SK-N-MC (cell line): ENCODE data around the gene ARHGAP28.
A peak's percentile ranks its signal among the peaks of the same experiment; 100 is the strongest.

ENCODE experiments used
- DNase-seq: peaks from one replicate; pipeline ENCODE4 v3.0.0-alpha.2; 2011; ENCODE audit warnings: low read depth, low spot score
- H3K27ac ChIP-seq: fragments of 200-600 bp; sonication (generic); 2 replicates; pipeline ENCODE4 v1.5.1; 2016; ENCODE audit warnings: mixed run types
- H3K36me3 ChIP-seq: fragments of 200-600 bp; sonication (generic); 2 replicates; pipeline ENCODE4 v1.6.1; 2017; ENCODE audit warnings: antibody characterized with exemption, low read length, mixed read lengths; ENCODE audit not compliant: insufficient read depth
- H3K4me3 ChIP-seq: fragments of 200-600 bp; sonication (generic); 2 replicates; pipeline ENCODE4 v1.5.1; 2016
- H3K9ac ChIP-seq: fragments of 200-600 bp; sonication (generic); 2 replicates; pipeline ENCODE4 v1.8.0; 2017; ENCODE audit warnings: mixed run types, mixed read lengths; ENCODE audit not compliant: insufficient read length
- H3K9me3 ChIP-seq: fragments of 200-600 bp; sonication (generic); 2 replicates; pipeline ENCODE4 v1.6.1; 2017; ENCODE audit warnings: low read depth, mild to moderate bottlenecking, antibody characterized with exemption, low read length, moderate library complexity, mixed read lengths
- EZH2 ChIP-seq: fragments of 200-600 bp; sonication (generic); IDR thresholded peaks from one replicate; pipeline ENCODE4 v1.6.1; 2017; ENCODE audit warnings: antibody characterized with exemption
- FOXP2 ChIP-seq: optimal IDR thresholded peaks from 2 replicates; pipeline ENCODE3; 2011; ENCODE audit warnings: mild to moderate bottlenecking, moderate library complexity; ENCODE audit not compliant: insufficient read depth; ENCODE audit errors: extremely low read length, control extremely low read depth
- POLR2AphosphoS5 ChIP-seq: IDR thresholded peaks from 2 replicates; pipeline ENCODE4 v1.6.1; 2012; ENCODE audit warnings: mild to moderate bottlenecking, low read depth, low read length, borderline replicate concordance

Gene ARHGAP28

DNA sequence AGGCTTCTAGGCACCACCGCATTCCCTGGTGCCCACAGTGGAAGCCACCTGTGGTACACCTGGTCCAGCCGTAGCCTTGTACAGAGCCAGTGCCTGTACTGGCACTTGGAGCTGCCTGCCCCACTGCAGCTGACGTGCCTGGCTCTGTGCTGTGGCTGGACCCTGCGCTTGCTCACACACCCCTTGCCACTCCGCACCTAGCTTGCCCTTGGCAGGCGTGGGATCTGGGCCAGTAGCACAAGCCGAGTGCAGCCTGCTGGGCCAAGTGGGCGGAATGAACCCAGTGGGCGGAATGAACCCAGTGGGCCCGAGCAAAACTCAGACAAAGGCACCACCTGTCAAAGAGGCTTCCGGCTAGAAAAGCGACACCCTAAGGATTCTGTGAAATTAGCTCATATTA lies 126.3 kb downstream of the ARHGAP28 start:
- no peak for DNase-seq
- Histone ChIP-seq H3K27ac (no peak overlapping the region), H3K9ac (no peak overlapping the region), H3K4me3 (no peak overlapping the region), H3K9me3 (0 out of 2 replicates have a peak, but pooled peaks cover 4% of the 10 kb centered on the region), H3K36me3 (peaks cover 24% of the 10 kb centered on the region)
- TF ChIP-seq FOXP2 (no peak), EZH2 (no peak), POLR2AphosphoS5 (no peak)

DNA sequence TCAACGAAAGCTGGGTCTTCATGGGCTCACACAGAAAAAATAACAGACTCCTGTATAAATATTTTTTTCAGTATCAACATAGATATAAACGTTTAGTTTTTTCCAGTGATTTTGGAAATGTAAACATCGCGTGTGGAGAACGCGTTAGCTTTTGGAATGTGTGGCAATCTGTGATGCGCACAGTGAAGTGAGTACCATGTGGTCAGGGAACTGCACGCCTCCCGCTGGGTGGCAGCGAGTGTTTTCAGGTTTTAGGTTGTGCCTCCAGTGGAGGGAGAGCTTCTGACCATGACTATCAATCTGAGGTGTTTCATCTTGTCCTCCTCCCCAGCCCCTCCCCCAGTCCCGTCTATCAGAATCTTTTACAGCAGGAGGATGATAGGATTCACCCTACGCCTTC lies 127.8 kb downstream of the ARHGAP28 start:
- Histone ChIP-seq H3K9me3 (0 out of 2 replicates have a peak, but pooled peaks cover 4% of the 10 kb centered on the region), H3K4me3 (no peak overlapping the region), H3K36me3 (peaks cover 9% of the 10 kb centered on the region), H3K27ac (no peak overlapping the region), H3K9ac (no peak overlapping the region)
- DNase-seq = no peak
- TF ChIP-seq POLR2AphosphoS5 (no peak), EZH2 (no peak), FOXP2 (no peak)

DNA sequence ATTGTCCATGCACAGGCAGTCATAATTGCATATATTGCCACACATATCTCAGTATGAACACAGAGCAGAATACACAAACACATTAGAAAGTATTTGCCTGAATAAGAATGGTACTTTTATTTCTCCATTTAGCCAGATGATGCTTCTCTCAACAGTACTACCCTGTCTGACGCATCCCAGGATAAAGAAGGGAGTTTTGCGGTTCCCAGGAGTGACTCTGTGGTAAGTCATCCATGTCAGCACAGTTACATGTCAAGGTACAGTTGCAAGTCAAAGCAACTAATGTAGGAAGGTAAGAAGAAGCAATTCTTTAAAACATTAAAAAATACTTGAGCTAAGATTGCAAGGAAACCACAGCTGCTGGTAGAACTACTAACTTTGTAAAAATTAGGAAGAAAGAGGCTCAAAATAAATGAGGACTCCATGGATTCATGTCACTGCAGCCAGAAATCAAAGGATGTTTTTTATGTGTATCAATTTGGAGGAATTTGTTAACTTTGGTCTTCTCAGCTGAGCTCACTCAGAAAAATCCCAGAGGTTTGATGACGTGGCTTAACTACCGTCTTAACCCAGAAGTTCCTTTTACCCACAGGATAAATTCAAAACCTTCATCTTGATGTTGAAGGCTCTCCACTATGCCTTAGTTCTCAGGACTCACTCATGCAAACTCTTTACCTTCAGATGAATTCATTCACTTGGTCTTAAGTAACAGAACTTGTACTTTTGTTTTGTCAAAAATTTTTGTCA lies 130.3 kb downstream of the ARHGAP28 start:
- H3K9ac ChIP-seq = no peak overlapping the region
- H3K36me3 ChIP-seq = no peaks in the 10 kb centered on the region
- TF ChIP-seq EZH2 (no peak), POLR2AphosphoS5 (no peak), FOXP2 (no peak)
- no peak overlapping the region for H3K27ac ChIP-seq
- H3K4me3 ChIP-seq = no peak overlapping the region
- no peak for DNase-seq
- H3K9me3 ChIP-seq = no peaks in the 10 kb centered on the region

DNA sequence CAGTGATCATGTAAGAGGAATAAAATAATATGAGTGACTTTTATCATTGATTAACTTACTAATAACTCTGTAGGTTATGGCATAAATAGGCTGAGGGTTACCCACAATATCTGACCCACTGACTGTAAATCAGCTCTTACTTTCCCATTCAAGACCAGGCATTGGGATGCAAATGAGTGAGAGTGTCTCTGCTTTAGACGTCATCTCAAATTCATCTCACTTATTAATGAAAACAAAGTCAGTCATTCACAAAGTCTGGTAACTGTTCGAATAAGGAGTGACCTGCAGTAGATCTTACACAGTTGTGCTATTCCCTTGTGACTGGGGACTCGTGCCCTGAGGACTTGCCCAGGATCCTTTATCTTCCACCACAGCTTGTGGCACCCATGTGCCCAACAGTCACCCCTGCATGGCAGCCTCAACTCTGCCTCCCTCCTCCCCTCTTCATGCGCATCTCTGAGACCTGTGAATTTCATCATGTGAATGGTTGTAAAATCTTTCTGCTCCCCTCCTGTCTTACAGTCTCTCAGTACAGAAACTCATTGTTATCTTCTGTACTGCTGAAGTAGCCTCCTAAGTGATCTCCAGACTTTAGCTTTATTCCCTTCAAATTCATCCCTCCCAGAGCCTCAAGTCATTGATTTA lies 131.4 kb downstream of the ARHGAP28 start:
- no peak for TF ChIP-seq FOXP2
- TF ChIP-seq EZH2 = no peak
- no peak for TF ChIP-seq POLR2AphosphoS5
- no peaks in the 10 kb centered on the region for H3K9me3 ChIP-seq
- H3K4me3 ChIP-seq = no peak overlapping the region
- H3K27ac ChIP-seq = no peak overlapping the region
- no peaks in the 10 kb centered on the region for H3K36me3 ChIP-seq
- no peak overlapping the region for H3K9ac ChIP-seq
- no peak for DNase-seq

- H3K9ac ChIP-seq = no peak overlapping the region
- no peak overlapping the region for H3K4me3 ChIP-seq
- TF ChIP-seq POLR2AphosphoS5 = no peak
- no peak for TF ChIP-seq FOXP2
- TF ChIP-seq EZH2 = no peak
- H3K9me3 ChIP-seq = no peaks in the 10 kb centered on the region
- H3K36me3 ChIP-seq = no peaks in the 10 kb centered on the region
- DNase-seq = no peak
- H3K27ac ChIP-seq = peak overlapping the region; percentile 26; the same call in 1 of the 2 replicates
Measured at GRCh38 chr18:6865251-6865650, 135.7 kb downstream of the ARHGAP28 start.

GRCh38 chr18:6866552-6867085 lies 137.1 kb downstream of the ARHGAP28 start:
- Histone ChIP-seq H3K36me3 (peaks cover 5% of the 10 kb centered on the region; the same call in 1 of the 2 replicates), H3K4me3 (no peak overlapping the region), H3K27ac (no peak overlapping the region), H3K9ac (no peak overlapping the region), H3K9me3 (no peaks in the 10 kb centered on the region)
- no peak for DNase-seq
- TF ChIP-seq FOXP2 (no peak), EZH2 (no peak), POLR2AphosphoS5 (no peak)

DNA sequence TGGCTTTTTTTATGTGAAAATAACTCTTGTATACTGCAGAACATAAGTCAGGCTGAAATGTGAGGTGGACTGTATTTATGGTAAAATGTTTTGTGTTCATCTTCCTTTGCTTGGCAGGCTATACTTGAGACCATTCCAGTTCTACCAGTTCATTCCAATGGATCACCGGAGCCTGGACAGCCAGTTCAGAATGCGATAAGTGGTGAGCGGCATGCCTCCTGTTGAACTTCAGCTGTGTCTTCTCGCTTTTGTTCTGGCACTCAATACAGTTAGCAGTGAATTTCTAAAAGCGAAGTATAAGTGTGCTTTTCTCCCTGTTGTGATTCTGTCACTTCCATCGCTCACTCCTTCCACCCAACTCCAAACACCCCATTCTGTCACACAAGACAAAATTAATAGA lies 138.5 kb downstream of the ARHGAP28 start:
- DNase-seq = no peak
- TF ChIP-seq EZH2 = no peak
- no peak for TF ChIP-seq FOXP2
- no peak for TF ChIP-seq POLR2AphosphoS5
- Histone ChIP-seq H3K4me3 (no peak overlapping the region), H3K36me3 (peaks cover 5% of the 10 kb centered on the region; the same call in 1 of the 2 replicates), H3K27ac (no peak overlapping the region), H3K9ac (no peak overlapping the region), H3K9me3 (no peaks in the 10 kb centered on the region)

DNA sequence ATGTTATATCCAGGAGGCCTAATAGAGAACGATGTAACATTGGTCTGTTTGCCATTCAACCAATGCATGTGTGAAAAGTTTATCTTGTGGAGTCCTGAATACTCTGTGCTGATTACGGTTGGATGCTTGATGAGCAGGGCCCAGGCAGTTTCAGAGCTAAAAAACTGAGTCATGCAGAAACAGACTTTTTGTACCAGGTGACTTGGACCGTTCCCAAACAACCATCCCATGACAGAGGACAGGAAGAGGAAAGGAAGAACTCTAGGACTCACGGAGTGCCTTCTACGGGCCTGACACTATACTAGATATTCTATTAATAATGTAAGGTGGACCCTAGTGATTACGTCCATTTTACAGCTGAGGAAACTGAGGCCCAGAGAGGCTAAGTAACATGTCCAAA lies 142.1 kb downstream of the ARHGAP28 start:
- Histone ChIP-seq H3K36me3 (peaks cover 5% of the 10 kb centered on the region; the same call in 1 of the 2 replicates), H3K27ac (no peak overlapping the region), H3K9me3 (no peaks in the 10 kb centered on the region), H3K4me3 (no peak overlapping the region), H3K9ac (no peak overlapping the region)
- TF ChIP-seq POLR2AphosphoS5 (no peak), EZH2 (no peak), FOXP2 (no peak)
- DNase-seq = no peak
